Progenitor cell of endocrine pancreas (in vitro differentiated cells): ENCODE measurements around the gene GXYLT2. TPM values are rescaled to one million over a fixed set of nuclear protein-coding genes. Genes with fewer than 3 reads are reported as not detected.

Experiments used
- DNase-seq: peaks from one replicate; pipeline ENCODE4 v3.0.0; 2021; ENCODE audit warnings: low spot score; ENCODE audit not compliant: unreplicated experiment
- H3K27ac Mint-ChIP-seq: 2 replicates; pipeline ENCODE4 v1.8.0; 2021; ENCODE audit warnings: mild to moderate bottlenecking, moderate library complexity, mixed read lengths
- H3K27me3 Mint-ChIP-seq: 2 replicates; pipeline ENCODE4 v1.8.0; 2021; ENCODE audit warnings: mixed read lengths
- H3K36me3 Mint-ChIP-seq: 2 replicates; pipeline ENCODE4 v1.8.0; 2022; ENCODE audit warnings: mixed read lengths; ENCODE audit not compliant: insufficient read depth
- H3K4me1 Mint-ChIP-seq: 2 replicates; pipeline ENCODE4 v1.8.0; 2021; ENCODE audit warnings: low read depth, mixed read lengths
- H3K4me3 Mint-ChIP-seq: 2 replicates; pipeline ENCODE4 v1.8.0; 2021; ENCODE audit warnings: low read depth, mild to moderate bottlenecking, moderate library complexity, mixed read lengths
- H3K9me3 Mint-ChIP-seq: 2 replicates; pipeline ENCODE4 v1.8.0; 2021; ENCODE audit warnings: low read depth, mixed read lengths
- CTCF ChIP-seq: fragments of 200-600 bp; sonication (generic); IDR thresholded peaks from one replicate; pipeline ENCODE4 v1.5.0; 2021; ENCODE audit warnings: antibody characterized with exemption, mild to moderate bottlenecking; ENCODE audit not compliant: unreplicated experiment
- long read RNA-seq: library from polyadenylated mRNA; unstranded; transcript quantifications from one replicate; pipeline ENCODE4 v2.0.0, GENCODE V29; 2020
- total RNA-seq: library from RNA; stranded (reverse); gene quantifications from 2 replicates; pipeline ENCODE4 v1.2.1, GENCODE V29; 2021

The GXYLT2 gene
- total RNA-seq = 6.0 and 7.4 TPM in 2 replicates
- long read RNA-seq, partial matches to known transcripts = 2 of 2 reads
- long read RNA-seq, other reads (novel, unspliced or antisense) = 0 of 2 reads

- peak within 1 kb of the TSS; percentile 83 for H3K27ac Mint-ChIP-seq
- H3K4me1 Mint-ChIP-seq = peaks cover 21% of the 10 kb centered on the region
- peaks cover 3% of the 10 kb centered on the region for H3K27me3 Mint-ChIP-seq
- peaks cover 4% of the 10 kb centered on the region for H3K9me3 Mint-ChIP-seq
- peak within 1 kb of the TSS; percentile 79 for H3K4me3 Mint-ChIP-seq
- peak; percentile 57 for DNase-seq
- TF ChIP-seq CTCF = no peak
- H3K36me3 Mint-ChIP-seq = no peaks in the 10 kb centered on the region
These were observed at the start of gene GXYLT2 for GRCh38 chr3:72887705-72888545. Gene GXYLT2 (plus strand): TSS chr3:72888046. CDS start chr3:72888234, 188 bp downstream.

- H3K9me3 Mint-ChIP-seq = no peaks in the 10 kb centered on the region
- no peak overlapping the region for H3K27ac Mint-ChIP-seq
These were observed 48.8 kb upstream of the GXYLT2 start for GRCh38 chr3:72839057-72839456.

GRCh38 chr3:72844436-72844993 lies 43.3 kb upstream of the GXYLT2 start:
- DNase-seq = no peak
- Mint-ChIP-seq H3K27ac (no peak overlapping the region), H3K36me3 (peaks cover 15% of the 10 kb centered on the region), H3K4me3 (no peak overlapping the region), H3K9me3 (no peaks in the 10 kb centered on the region), H3K4me1 (peaks cover 14% of the 10 kb centered on the region), H3K27me3 (peaks cover 10% of the 10 kb centered on the region)
- no peak for TF ChIP-seq CTCF

More at GRCh38 chr3:72839057-72839456, 48.8 kb upstream of the GXYLT2 start:
- no peak for TF ChIP-seq CTCF
- no peak overlapping the region for H3K4me3 Mint-ChIP-seq
- H3K4me1 Mint-ChIP-seq = no peaks in the 10 kb centered on the region
- DNase-seq = no peak
- H3K27me3 Mint-ChIP-seq = no peaks in the 10 kb centered on the region
- H3K36me3 Mint-ChIP-seq = peaks cover 18% of the 10 kb centered on the region

GRCh38 chr3:72846166-72846565 lies 41.7 kb upstream of the GXYLT2 start:
- Mint-ChIP-seq H3K36me3 (peaks cover 8% of the 10 kb centered on the region), H3K4me3 (peak overlapping the region; percentile 25), H3K27me3 (peaks cover 19% of the 10 kb centered on the region), H3K4me1 (peaks cover 14% of the 10 kb centered on the region), H3K9me3 (no peaks in the 10 kb centered on the region), H3K27ac (no peak overlapping the region)
- no peak for TF ChIP-seq CTCF
- no peak for DNase-seq

- Mint-ChIP-seq H3K27me3 (peaks cover 19% of the 10 kb centered on the region), H3K36me3 (no peaks in the 10 kb centered on the region), H3K9me3 (no peaks in the 10 kb centered on the region), H3K4me1 (peaks cover 17% of the 10 kb centered on the region), H3K4me3 (peak overlapping the region; percentile 89), H3K27ac (peak overlapping the region; percentile 50)
- DNase-seq = no peak
- TF ChIP-seq CTCF = no peak
These were observed 40.6 kb upstream of the GXYLT2 start for GRCh38 chr3:72847282-72847681.
